ENCODE measurements around the gene MIEF1. TPM values are rescaled to one million over a fixed set of nuclear protein-coding genes. Genes with fewer than 3 reads are reported as not detected.
"Not testable (repeated sequence)": the region's sequence is repeated elsewhere in the genome, so short reads cannot be mapped to it uniquely, and the experiment has no call there.

The MIEF1 gene
- total and polyA plus RNA-seq, 7 experiments from 2014 or later, result 17.5 to 42.3 (median 33.2) TPM

DNA sequence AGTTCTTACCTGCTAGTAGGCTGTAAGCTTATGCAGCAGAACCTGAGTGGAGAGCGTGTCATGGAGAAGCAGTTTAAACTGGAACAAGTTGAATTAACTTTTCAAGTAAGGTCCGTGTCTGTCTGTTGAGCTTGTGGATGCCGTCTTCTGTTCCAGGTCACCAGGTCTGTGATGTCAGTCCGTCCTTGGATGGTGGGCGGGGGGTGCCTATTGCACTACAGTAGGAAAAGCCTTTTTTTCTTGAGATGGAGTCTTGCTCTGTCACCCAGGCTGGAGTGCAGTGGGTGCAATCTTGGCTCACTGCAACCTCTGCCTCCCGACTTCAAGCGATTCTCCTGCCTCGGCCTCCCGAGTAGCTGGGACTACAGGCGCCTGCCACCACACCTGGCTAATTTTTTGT, 4.9 kb downstream of the MIEF1 start:
- H3K4me3 ChIP-seq (ENCODE audit: low read length); H3K27me3 ChIP-seq (ENCODE audit: control insufficient read depth in 2 of 2, insufficient read depth in 2 of 2, low read length in 2 of 2); DNase-seq; ATAC-seq; H3K27ac ChIP-seq (ENCODE audit: low read depth, low read length); H3K9me3 Mint-ChIP-seq; intact Hi-C loops (cut with micrococcal nuclease); H3K27me3 Mint-ChIP-seq; H3K4me3 Mint-ChIP-seq; H3K9me3 ChIP-seq (ENCODE audit: control insufficient read depth in 2 of 3, low read length in 3 of 3): not testable (repeated sequence)
- Mint-ChIP-seq H3K27ac (peak overlapping the region in 2 of 9 donors; percentile 10 to 40), H3K4me1 (peaks cover 40 to 62% (median 54%) of the 10 kb centered on the region in 7 donors), H3K36me3 (peaks cover 21 to 47% (median 29%) of the 10 kb centered on the region in 5 donors)
- POLR2A ChIA-PET, result interaction anchor here (0.8 to 7.9 kb wide), 3 partner anchors 11 to 23 kb away, joined by 4 to 93 read pairs (median 4); partner anchors contain the start of gene ATF4
- Histone ChIP-seq H3K36me3 (ENCODE audit: control insufficient read depth in 2 of 3, insufficient read depth in 3 of 3, low read length in 3 of 3) (peaks cover 25 to 87% (median 25%) of the 10 kb centered on the region in 3 experiments), H3K4me1 (ENCODE audit: control insufficient read depth in 2 of 2, insufficient read depth in 2 of 2, low read length in 2 of 2) (peaks cover 20 to 21% of the 10 kb centered on the region in 2 donors)
- CTCF ChIA-PET, result interaction anchor here (0.6 to 1.0 kb wide), 2 partner anchors 23 to 58 kb away, joined by 3 to 5 read pairs; no protein-coding TSS in a partner anchor

- H3K36me3 Mint-ChIP-seq, result peaks cover 22 to 49% (median 30%) of the 10 kb centered on the region in 5 donors
- H3K27ac ChIP-seq (ENCODE audit: low read depth, low read length), result no peak overlapping the region
- DNase-seq (no peak), ATAC-seq (no peak)
- peaks cover 25 to 96% (median 29%) of the 10 kb centered on the region in 3 experiments for H3K36me3 ChIP-seq (ENCODE audit: control insufficient read depth in 2 of 3, insufficient read depth in 3 of 3, low read length in 3 of 3)
- no peaks in the 10 kb centered on the region for H3K27me3 ChIP-seq (ENCODE audit: control insufficient read depth in 2 of 2, insufficient read depth in 2 of 2, low read length in 2 of 2)
- H3K9me3 ChIP-seq (ENCODE audit: control insufficient read depth in 2 of 3, low read length in 3 of 3), result no peaks in the 10 kb centered on the region
- peaks cover 38 to 51% (median 47%) of the 10 kb centered on the region in 7 donors for H3K4me1 Mint-ChIP-seq
- no peaks in the 10 kb centered on the region for H3K27me3 Mint-ChIP-seq
- CTCF ChIA-PET, result interaction anchor here (1.0 kb wide), 1 partner anchor 9 kb away, joined by 3 read pairs; no protein-coding TSS in a partner anchor
- no peak overlapping the region for H3K4me3 ChIP-seq (ENCODE audit: low read length)
- no peaks in the 10 kb centered on the region for H3K9me3 Mint-ChIP-seq
- H3K4me3 Mint-ChIP-seq, result peak overlapping the region in 1 of 10 donors; percentile 17
- POLR2A ChIA-PET, result interaction anchor here (0.5 to 7.9 kb wide), 4 partner anchors 14 to 272 kb away, joined by 3 to 93 read pairs (median 5); partner anchors contain the start of gene ATF4
- peak overlapping the region in 4 of 9 donors; percentile 0 to 48 (median 24) for H3K27ac Mint-ChIP-seq
- intact Hi-C loops (cut with micrococcal nuclease), result no loop called here
- H3K4me1 ChIP-seq (ENCODE audit: control insufficient read depth in 2 of 2, insufficient read depth in 2 of 2, low read length in 2 of 2), result peaks cover 13 to 14% of the 10 kb centered on the region in 2 donors
Observed at GRCh38 chr22:39508393-39508792, 6.3 kb downstream of the MIEF1 start.

- intact Hi-C loops (cut with micrococcal nuclease), result no loop called here
- H3K36me3 ChIP-seq (ENCODE audit: control insufficient read depth in 2 of 3, insufficient read depth in 3 of 3, low read length in 3 of 3), result peaks cover 22 to 100% (median 32%) of the 10 kb centered on the region in 3 experiments
- POLR2A ChIA-PET, result interaction anchor here (0.5 to 2.8 kb wide), 3 partner anchors 9 to 769 kb away, joined by 3 to 11 read pairs (median 11); no protein-coding TSS in a partner anchor
- peak overlapping the region; percentile 10 for H3K27ac ChIP-seq (ENCODE audit: low read depth, low read length)
- ATAC-seq (no peak), DNase-seq (no peak)
- H3K27ac Mint-ChIP-seq, result peak overlapping the region in 2 of 9 donors; percentile 4 to 33
- peaks cover 2 to 5% of the 10 kb centered on the region in 2 donors for H3K4me1 ChIP-seq (ENCODE audit: control insufficient read depth in 2 of 2, insufficient read depth in 2 of 2, low read length in 2 of 2)
- peaks cover 28 to 39% (median 39%) of the 10 kb centered on the region in 7 donors for H3K4me1 Mint-ChIP-seq
- H3K36me3 Mint-ChIP-seq, result peaks cover 25 to 54% (median 38%) of the 10 kb centered on the region in 5 donors
- H3K9me3 Mint-ChIP-seq, result no peaks in the 10 kb centered on the region
- no peak overlapping the region for H3K4me3 ChIP-seq (ENCODE audit: low read length)
- no peaks in the 10 kb centered on the region for H3K27me3 Mint-ChIP-seq
- H3K27me3 ChIP-seq (ENCODE audit: control insufficient read depth in 2 of 2, insufficient read depth in 2 of 2, low read length in 2 of 2), result no peaks in the 10 kb centered on the region
- CTCF ChIA-PET, result interaction anchor here (1.0 to 1.1 kb wide), 3 partner anchors 9 to 21 kb away, joined by 3 read pairs; partner anchors contain the start of gene MIEF1
- H3K9me3 ChIP-seq (ENCODE audit: control insufficient read depth in 2 of 3, low read length in 3 of 3), result no peaks in the 10 kb centered on the region
- no peak overlapping the region for H3K4me3 Mint-ChIP-seq
Observed at GRCh38 chr22:39510529-39511149, 8.5 kb downstream of the MIEF1 start.

- H3K4me3 Mint-ChIP-seq, result no peak overlapping the region
- ChIA-PET POLR2A (interaction anchor here (2.0 to 2.8 kb wide), 2 partner anchors 9 to 11 kb away, joined by 11 read pairs; no protein-coding TSS in a partner anchor), CTCF (interaction anchor here (1.0 to 1.1 kb wide), 3 partner anchors 9 to 21 kb away, joined by 3 read pairs; partner anchors contain the start of genes ATF4 and MIEF1)
- H3K9me3 ChIP-seq (ENCODE audit: control insufficient read depth in 2 of 3, low read length in 3 of 3), result no peaks in the 10 kb centered on the region
- DNase-seq (peak in 1 of 9 donors; percentile 4), ATAC-seq (no peak)
- no peaks in the 10 kb centered on the region for H3K9me3 Mint-ChIP-seq
- H3K27ac Mint-ChIP-seq, result peak overlapping the region in 2 of 9 donors; percentile 4 to 55
- H3K4me1 Mint-ChIP-seq, result peaks cover 23 to 38% (median 33%) of the 10 kb centered on the region in 7 donors
- H3K27me3 ChIP-seq (ENCODE audit: control insufficient read depth in 2 of 2, insufficient read depth in 2 of 2, low read length in 2 of 2), result no peaks in the 10 kb centered on the region
- peaks cover 25 to 54% (median 34%) of the 10 kb centered on the region in 5 donors for H3K36me3 Mint-ChIP-seq
- H3K27ac ChIP-seq (ENCODE audit: low read depth, low read length), result no peak overlapping the region
- peaks cover 16 to 98% (median 26%) of the 10 kb centered on the region in 3 experiments for H3K36me3 ChIP-seq (ENCODE audit: control insufficient read depth in 2 of 3, insufficient read depth in 3 of 3, low read length in 3 of 3)
- peaks cover 0 to 5% of the 10 kb centered on the region in 2 donors for H3K4me1 ChIP-seq (ENCODE audit: control insufficient read depth in 2 of 2, insufficient read depth in 2 of 2, low read length in 2 of 2)
- no peaks in the 10 kb centered on the region for H3K27me3 Mint-ChIP-seq
- no peak overlapping the region for H3K4me3 ChIP-seq (ENCODE audit: low read length)
- intact Hi-C loops (cut with micrococcal nuclease), result no loop called here
Observed at GRCh38 chr22:39511226-39511625, 9.1 kb downstream of the MIEF1 start.

DNA sequence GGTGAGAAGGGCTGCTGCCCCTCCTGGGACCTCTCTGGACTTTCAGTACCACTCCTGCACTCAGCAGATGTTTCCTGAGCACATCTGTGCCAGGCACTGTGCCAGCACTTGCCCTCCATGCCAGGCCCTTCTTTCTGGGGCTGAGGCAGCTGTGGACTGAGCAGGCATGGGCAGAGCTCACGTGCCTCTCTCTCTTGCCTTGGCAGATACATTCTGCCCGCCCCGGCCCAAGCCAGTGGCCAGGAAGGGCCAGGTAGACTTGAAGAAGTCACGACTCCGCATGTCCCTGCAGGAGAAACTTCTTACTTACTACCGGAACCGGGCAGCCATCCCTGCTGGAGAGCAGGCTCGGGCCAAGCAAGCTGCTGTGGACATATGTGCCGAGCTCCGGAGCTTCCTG, 9.9 kb downstream of the MIEF1 start:
- Histone ChIP-seq H3K9me3 (ENCODE audit: control insufficient read depth in 2 of 3, low read length in 3 of 3) (no peaks in the 10 kb centered on the region), H3K36me3 (ENCODE audit: control insufficient read depth in 2 of 3, insufficient read depth in 3 of 3, low read length in 3 of 3) (peaks cover 11 to 90% (median 25%) of the 10 kb centered on the region in 3 experiments), H3K27me3 (ENCODE audit: control insufficient read depth in 2 of 2, insufficient read depth in 2 of 2, low read length in 2 of 2) (no peaks in the 10 kb centered on the region), H3K4me3 (ENCODE audit: low read length) (no peak overlapping the region), H3K4me1 (ENCODE audit: control insufficient read depth in 2 of 2, insufficient read depth in 2 of 2, low read length in 2 of 2) (peaks cover 0 to 5% of the 10 kb centered on the region in 2 donors), H3K27ac (ENCODE audit: low read depth, low read length) (no peak overlapping the region)
- POLR2A ChIA-PET, result no interaction called here
- Mint-ChIP-seq H3K36me3 (peaks cover 23 to 46% (median 27%) of the 10 kb centered on the region in 5 donors), H3K9me3 (no peaks in the 10 kb centered on the region), H3K27ac (no peak overlapping the region), H3K27me3 (no peaks in the 10 kb centered on the region), H3K4me3 (no peak overlapping the region), H3K4me1 (peaks cover 17 to 32% (median 25%) of the 10 kb centered on the region in 7 donors)
- intact Hi-C loops (cut with micrococcal nuclease), result no loop called here
- ATAC-seq (no peak), DNase-seq (no peak)
- CTCF ChIA-PET, result interaction anchor here (1.1 kb wide), 1 partner anchor 8 kb away, joined by 3 read pairs; the partner anchor contains the start of gene ATF4

DNA sequence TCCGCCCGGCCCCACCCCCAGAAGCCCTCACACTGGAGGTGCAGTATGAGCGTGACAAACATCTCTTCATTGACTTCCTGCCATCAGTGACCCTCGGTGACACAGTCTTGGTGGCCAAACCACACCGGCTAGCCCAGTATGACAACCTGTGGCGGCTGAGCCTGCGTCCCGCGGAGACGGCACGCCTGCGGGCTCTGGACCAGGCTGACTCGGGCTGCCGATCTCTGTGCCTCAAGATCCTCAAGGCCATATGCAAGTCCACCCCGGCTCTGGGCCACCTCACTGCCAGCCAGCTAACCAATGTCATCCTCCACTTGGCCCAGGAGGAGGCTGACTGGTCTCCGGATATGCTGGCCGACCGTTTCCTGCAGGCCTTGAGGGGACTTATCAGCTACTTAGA, 11.7 kb downstream of the MIEF1 start:
- no peak for ATAC-seq
- intact Hi-C loops (cut with micrococcal nuclease), result loop anchor here in 1 of 2 donors (1.0 kb wide), 2 partner anchors 20 to 170 kb away; no protein-coding TSS in a partner anchor
- H3K4me1 Mint-ChIP-seq, result peaks cover 15 to 37% (median 20%) of the 10 kb centered on the region in 7 donors
- H3K9me3 Mint-ChIP-seq, result no peaks in the 10 kb centered on the region
- Histone ChIP-seq H3K9me3 (ENCODE audit: control insufficient read depth in 2 of 3, low read length in 3 of 3) (no peaks in the 10 kb centered on the region), H3K27me3 (ENCODE audit: control insufficient read depth in 2 of 2, insufficient read depth in 2 of 2, low read length in 2 of 2) (no peaks in the 10 kb centered on the region), H3K36me3 (ENCODE audit: control insufficient read depth in 2 of 3, insufficient read depth in 3 of 3, low read length in 3 of 3) (peaks cover 11 to 72% (median 15%) of the 10 kb centered on the region in 3 experiments), H3K27ac (ENCODE audit: low read depth, low read length) (no peak overlapping the region), H3K4me3 (ENCODE audit: low read length) (no peak overlapping the region), H3K4me1 (ENCODE audit: control insufficient read depth in 2 of 2, insufficient read depth in 2 of 2, low read length in 2 of 2) (peaks cover 0 to 2% of the 10 kb centered on the region in 2 donors)
- ChIA-PET CTCF (interaction anchor here (0.7 to 5.5 kb wide), 7 partner anchors 9 to 111 kb away, joined by 4 to 50 read pairs (median 7); partner anchors contain the start of gene MIEF1), POLR2A (interaction anchor here (0.6 to 2.6 kb wide), 5 partner anchors 12 to 194 kb away, joined by 3 to 10 read pairs (median 4); partner anchors contain the start of genes MIEF1 and TAB1)
- H3K36me3 Mint-ChIP-seq, result peaks cover 17 to 38% (median 21%) of the 10 kb centered on the region in 5 donors
- peak in 1 of 9 donors; percentile 3 for DNase-seq
- H3K27ac Mint-ChIP-seq, result no peak overlapping the region
- no peaks in the 10 kb centered on the region for H3K27me3 Mint-ChIP-seq
- peak overlapping the region in 1 of 10 donors; percentile 32 for H3K4me3 Mint-ChIP-seq
